Embryonic facial prominence (tissue), 1 donor: ENCODE data around the gene S100A8.
"Not testable (repeated sequence)": the region's sequence is repeated elsewhere in the genome, so short reads cannot be mapped to it uniquely, and the experiment has no call there.

ENCODE experiments used
- DNase-seq: peaks from one replicate; pipeline ENCODE4 v3.0.0-alpha.2; 2016; ENCODE audit errors: extremely low spot score

S100A8 gene

GRCh38 chr1:153417136-153417888 is 26.4 kb upstream of the S100A8 start:
- DNase-seq, result no peak

- DNase-seq, result no peak
Observed at GRCh38 chr1:153415850-153416570, 25.1 kb upstream of the S100A8 start, which contains the start of gene S100A7A. S100A7A (plus strand) TSS chr1:153416520; CDS start chr1:153418083, 1,563 bp downstream.

DNA sequence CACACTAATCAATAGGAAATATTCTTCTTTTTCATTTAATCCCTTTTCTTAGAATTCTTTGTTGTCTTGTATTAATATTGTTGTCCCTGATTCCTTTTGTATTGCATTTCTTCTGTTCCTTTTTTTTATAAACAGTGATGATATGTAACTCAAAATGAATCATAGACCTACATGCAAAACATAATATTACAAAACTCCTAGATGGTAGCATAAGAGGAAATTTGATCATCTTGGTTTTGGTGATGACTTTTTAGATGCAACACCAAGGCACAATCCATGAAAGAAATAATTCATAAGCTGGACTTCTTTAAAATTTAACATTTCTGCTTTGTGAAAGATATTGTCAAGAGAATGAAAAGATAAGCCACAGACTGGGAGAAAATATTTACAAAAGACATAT is 23.1 kb upstream of the S100A8 start:
- DNase-seq, result not testable (repeated sequence)

DNA sequence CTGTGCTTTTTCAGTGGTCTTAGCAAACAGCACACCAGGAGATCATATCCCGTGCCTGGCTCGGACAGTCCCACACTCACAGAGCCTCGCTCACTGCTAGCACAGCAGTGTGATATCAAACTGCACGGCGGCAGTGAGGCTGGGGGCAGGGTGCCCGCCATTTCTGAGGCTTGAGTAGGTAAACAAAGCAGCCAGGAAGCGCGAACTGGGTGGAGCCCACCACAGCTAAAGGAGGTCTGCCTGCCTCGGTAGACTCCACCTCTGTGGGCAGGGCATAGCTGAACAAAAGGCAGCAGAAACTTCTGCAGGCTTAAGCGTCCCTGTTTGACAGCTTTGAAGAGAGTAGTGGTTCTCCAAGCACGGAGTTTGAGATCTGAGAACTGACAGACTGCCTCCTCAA is 16.4 kb upstream of the S100A8 start:
- DNase-seq, result not testable (repeated sequence)

DNA sequence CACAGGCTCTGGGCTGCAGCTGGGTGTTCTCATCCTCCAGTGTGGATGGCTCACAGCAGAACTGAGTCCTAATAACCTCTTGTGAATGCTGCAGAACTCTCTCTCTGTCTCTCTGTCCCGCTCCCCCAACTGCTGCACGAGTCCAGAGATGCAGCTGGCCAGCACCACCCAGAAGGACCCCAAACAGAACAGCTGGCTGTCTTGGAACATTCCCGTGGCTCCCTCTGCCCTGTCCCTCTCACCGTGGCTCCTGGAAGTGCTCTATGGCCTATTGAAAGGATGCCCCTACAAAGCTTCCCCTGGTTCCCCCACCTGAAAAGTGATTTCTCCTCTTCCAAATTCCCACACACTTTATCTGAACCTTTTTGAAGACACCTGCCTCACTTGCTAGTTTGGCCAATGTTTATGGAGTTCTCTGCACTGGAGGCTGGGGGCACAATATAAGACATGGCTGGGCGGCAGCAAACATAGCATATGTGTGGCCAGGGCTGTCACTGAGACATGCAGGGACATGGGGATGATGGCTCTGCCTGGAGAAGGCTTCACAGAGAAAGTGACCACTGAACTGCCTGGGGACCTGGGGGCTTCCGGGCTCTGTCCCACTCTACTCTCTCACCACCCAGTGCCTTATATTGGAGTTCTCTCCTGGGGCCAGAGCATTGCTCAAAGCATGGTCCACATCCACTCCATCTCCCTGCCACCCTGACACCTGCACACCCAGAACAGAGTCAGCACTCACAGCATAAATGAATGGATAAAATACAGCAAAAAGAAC is 15.1 kb upstream of the S100A8 start:
- not testable (repeated sequence) for DNase-seq

DNA sequence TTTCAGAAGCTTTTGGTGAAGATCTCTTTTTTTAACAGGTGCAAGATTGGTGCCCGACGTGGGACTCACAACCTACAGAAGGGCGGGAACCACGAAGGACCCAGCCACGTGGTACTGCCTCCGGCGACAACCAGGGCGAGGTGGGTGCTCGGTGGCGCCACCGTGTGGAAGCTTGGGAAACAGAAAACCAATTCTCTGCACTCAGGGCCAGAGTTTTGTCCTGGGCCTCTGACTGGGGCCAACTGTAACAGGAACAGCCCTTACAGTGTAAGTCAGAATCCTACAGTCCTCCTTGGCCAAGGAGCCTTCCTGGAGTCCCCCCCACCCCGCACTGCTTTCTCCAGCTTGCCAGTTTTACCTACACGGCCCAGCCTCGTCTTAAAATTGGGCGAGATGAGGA is 13.9 kb upstream of the S100A8 start:
- no peak for DNase-seq

- no peak for DNase-seq
Observed at GRCh38 chr1:153404086-153404635, 13.3 kb upstream of the S100A8 start.

GRCh38 chr1:153403421-153404085 is 12.7 kb upstream of the S100A8 start:
- no peak for DNase-seq

DNA sequence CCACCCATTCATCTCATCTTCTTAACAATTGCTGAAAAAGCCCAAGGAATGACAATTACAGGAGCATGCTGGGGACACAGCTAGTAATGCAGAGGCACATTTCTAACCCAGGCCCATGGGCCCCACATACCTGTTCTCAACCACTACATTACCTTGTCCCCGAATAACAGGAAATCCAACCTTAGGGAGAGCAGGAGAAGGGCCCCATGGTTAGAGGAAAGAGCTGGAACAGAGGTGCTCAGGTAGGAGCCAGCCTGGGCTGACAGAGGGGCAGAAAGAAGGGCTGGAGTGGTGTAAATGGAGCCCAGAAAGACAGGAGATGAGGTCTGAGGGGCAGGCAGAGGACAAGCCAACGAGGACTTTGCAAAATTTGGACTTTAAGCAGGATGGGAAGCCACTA is 11.4 kb upstream of the S100A8 start:
- DNase-seq, result no peak

DNA sequence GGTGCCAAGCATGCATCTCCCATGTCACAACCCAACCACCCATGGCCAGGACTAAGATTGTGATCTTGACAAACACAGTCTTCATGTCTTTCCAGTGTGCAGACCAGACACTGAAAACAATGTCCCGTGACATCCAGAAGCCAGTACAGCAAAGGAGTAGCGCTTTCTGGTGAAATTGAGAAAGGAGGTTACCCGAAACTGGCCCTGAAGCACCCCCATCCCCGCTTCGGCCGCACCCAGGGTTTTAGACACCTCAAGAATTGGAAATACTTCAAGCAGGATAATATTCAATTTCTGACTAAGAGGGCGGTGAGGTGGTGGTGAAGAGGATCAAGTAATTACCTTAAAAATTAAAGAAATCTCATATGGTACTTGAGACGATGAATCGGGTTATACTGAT is 10.6 kb upstream of the S100A8 start:
- no peak for DNase-seq

DNA sequence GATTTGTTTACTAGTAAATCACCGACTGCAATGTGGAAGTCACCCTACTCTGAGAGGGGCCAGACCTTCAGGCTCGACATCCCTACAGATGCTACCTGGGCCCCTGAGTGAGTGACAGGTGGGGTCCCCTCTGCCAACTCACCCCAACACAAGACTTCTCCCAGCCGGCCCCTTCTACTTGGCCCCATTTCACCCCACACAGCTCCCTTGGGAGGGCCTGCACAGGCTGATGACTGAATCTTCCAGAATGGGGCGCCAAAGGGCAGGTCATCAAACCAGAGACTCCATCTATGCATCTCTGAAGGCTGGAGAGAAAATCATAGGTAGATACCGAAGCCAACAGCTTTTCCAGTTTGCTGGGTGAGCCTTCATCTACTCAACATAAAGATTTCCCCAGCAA is 9.4 kb upstream of the S100A8 start:
- DNase-seq, result no peak

DNA sequence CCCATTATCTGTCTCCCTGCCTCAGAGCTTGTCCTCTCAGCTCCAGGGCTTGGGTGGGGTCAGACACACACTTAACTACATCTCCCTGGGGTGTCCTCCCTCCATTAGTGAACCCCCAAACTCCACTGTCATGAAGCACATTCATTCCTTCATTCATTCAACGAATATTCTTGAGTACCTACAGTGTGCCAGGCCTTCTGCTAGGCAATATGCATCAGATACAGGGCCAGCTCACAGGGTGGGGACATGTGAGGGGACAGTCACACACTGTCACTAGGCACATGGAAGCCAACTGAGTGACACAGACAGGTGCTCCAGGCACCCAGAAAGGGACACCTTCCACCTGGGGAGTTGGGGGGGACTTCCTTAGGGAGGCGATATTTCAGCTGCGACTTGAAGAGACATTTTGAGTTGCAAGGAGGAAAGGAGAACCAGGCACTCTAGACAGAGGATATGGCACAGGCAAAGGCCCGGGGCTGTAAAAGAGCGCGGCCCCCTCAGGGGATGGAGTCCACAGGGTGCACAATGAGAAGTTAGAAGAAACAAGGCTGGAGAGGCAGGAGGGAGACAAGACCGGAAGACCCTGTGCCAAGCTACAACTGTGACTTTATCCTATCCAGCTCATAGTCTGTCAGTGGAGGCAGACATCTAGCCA is 8.7 kb upstream of the S100A8 start:
- DNase-seq, result no peak

DNA sequence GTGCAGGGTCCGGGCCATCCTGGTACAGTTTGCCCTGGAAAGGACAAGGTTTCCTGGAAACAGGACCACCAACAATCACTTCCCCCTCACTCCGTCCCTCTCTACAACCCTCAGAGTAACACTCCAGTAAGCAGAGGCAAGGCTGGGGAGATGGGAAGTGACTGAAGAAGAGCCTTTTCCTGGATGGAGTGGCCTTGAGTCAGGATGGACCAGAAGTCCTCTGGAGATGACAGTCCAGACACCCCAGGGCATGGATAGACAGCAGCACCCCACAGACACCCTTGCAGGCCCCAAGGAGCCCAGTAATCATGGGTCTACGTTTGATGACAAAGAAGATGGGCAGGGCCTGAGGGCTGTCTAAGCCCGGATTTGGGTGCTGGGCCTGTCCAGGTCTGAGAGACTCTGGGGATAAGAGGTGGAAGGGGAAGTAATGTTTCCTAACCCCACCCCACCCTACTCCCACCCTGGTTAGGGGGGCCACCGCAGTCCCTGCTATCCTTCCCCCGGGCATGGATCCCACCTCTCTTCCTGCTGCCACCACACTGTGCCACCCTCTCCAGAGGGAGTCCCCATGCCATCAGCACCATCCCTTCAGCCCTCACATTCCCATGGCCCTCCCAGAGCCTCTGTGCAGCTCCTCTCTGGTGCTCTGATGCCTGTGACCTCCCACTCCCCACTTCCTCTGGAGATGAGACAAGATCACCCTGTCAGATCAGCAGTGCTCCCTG is 7.2 kb upstream of the S100A8 start:
- no peak for DNase-seq

DNA sequence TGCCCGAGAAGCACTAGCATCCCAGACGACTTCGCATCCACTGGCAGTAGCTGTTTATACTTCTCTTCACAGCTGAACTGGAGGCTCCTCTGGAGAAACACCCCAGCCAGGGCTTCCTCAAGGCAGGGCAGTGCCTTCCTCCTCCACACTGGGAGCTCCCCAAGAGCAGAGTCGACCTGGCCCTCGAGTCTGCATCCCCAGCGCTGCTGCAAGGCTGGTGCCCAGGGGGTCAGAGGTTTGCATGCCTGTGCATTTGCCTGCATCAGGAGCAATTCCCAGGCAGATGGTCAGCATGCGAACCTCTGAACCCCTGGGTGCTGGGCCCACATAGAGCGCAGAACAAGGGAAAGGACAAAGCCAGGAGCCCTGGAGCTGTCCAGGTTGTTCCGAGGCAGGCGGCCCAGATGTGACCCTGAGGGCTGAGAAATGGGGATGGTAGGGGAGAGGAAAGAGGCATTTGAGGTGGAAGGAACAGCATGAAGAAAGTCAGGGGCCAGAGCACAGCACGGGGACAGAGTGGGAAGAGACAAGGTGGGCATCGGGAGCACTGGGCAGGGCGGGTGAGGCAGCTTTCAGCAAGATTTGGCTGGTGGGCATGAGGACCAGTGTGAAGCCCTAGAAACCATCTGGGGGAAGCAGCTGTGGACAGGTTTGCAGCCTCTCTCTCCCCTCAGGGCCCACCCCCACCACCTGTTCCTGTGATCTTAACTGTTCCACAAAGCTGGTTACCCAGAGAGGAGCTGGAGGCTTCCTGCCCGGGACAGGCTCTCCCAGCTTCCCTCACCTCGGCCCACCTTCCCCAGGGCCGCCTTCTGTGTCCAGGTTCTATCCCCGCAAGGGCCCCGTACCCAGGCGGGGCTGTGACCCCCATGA is 6.4 kb upstream of the S100A8 start:
- no peak for DNase-seq

DNA sequence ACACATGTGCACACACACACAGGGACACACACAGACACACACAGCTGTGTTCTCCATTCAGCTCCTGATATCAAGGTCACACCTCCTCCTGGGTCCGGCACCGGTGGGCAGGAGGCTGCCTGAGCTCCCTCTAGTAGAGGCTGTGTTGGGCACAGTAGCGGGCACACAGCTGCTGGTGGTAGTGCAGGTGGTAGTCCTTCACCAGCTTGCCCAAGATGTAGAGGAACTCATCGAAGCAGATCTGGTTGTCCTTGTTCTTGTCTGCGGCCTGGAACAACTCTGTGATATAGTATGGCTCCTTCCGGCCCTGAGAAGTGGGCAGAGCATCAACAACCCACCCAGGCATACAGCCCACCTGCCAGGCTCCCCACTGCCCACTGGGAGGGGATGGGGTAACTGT is 5.6 kb upstream of the S100A8 start:
- no peak for DNase-seq

- no peak for DNase-seq
Observed at GRCh38 chr1:153395776-153396175, 4.9 kb upstream of the S100A8 start.

DNA sequence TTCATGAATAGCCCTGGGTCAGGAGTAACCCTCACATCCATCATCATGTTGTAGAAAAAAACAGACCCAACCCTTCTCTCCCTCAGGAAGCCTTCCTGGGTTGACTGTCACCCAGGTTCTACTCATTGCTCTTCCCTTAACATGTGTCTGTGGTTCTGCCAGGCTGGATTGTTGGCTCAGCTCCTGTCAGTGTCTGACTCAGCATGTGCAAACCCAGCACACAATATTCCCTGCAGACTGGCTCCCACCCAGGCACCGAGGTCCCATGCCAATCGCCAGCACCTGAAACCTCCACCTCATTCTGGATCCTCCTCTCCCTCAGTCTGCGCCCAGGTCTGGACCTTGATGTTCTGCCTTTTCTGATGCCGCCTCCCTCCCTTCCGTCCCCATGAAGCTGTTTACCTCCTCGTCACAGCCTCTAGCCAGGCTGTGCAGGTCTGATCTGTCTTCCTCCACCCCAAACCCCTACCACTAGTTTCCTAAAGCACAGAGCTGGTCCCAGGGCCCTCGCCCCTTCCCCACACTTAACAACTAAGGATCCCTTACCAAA is 4.3 kb upstream of the S100A8 start:
- no peak for DNase-seq

GRCh38 chr1:153394391-153394790 is 3.5 kb upstream of the S100A8 start:
- DNase-seq, result no peak

GRCh38 chr1:153393926-153394325 is 3.1 kb upstream of the S100A8 start:
- no peak for DNase-seq
